Left renal cortex interstitium (tissue), 4 donors: ENCODE measurements around the gene PXMP4. TPM values are rescaled to one million over a fixed set of nuclear protein-coding genes. Genes with fewer than 3 reads are reported as not detected.

ENCODE experiments used
- DNase-seq, 4 donors: peaks; one replicate each; pipeline ENCODE4 v3.0.0-alpha.2; 2013; ENCODE audit warnings: low read depth in 4 of 4, low spot score in 2 of 4, missing footprints in 1 of 4
- polyA plus RNA-seq, 4 donors: library from polyadenylated mRNA; unstranded; fragments of 120-200 nt; gene quantifications; one replicate each; pipeline ENCODE4 v1.2.1, GENCODE V29; 2013; ENCODE audit not compliant: insufficient read length in 4 of 4

Gene PXMP4
- polyA plus RNA-seq, 4 donors = 8.3 to 9.8 (median 9.2) TPM

DNA sequence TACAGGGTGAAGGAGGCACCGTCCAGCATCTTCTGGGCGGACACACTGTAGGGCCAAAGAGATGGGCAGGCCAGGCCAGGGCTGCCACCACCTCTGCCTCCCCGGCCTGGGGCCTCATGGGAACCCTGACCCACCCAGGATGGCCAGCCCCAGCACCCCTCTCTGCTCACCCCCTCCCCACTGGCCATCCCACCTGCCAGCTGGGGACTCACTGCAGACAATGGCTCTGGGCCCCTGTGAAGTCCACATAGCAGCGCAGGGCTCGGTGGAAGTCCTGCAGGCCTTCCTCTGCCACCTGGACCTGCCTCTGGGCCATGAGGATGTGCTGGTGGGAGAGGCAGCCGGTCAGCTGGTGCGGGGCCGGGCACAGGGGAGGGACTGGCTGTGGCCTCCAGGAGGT, 61.6 kb downstream of the PXMP4 start:
- DNase-seq = no peak

DNA sequence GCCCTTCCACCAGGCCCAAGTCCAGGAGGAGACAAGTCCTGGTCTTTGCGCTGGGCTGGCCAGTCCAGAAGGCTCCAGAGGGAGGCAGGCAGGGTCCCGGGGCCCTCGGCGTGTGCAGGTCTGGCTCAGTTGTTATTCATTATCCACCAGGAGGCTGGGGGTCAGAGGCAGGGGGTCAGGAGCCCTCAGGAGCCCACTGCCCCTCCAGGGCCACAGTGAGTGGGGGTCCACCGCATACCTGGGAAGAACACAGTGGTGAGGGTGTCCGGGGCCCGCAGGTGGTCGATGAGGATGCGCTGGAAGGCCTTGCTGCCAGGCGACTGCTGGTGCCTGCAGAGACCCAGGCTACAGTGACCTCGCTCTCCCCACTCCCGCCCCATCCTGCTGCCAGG, 62.4 kb downstream of the PXMP4 start:
- DNase-seq = no peak

DNA sequence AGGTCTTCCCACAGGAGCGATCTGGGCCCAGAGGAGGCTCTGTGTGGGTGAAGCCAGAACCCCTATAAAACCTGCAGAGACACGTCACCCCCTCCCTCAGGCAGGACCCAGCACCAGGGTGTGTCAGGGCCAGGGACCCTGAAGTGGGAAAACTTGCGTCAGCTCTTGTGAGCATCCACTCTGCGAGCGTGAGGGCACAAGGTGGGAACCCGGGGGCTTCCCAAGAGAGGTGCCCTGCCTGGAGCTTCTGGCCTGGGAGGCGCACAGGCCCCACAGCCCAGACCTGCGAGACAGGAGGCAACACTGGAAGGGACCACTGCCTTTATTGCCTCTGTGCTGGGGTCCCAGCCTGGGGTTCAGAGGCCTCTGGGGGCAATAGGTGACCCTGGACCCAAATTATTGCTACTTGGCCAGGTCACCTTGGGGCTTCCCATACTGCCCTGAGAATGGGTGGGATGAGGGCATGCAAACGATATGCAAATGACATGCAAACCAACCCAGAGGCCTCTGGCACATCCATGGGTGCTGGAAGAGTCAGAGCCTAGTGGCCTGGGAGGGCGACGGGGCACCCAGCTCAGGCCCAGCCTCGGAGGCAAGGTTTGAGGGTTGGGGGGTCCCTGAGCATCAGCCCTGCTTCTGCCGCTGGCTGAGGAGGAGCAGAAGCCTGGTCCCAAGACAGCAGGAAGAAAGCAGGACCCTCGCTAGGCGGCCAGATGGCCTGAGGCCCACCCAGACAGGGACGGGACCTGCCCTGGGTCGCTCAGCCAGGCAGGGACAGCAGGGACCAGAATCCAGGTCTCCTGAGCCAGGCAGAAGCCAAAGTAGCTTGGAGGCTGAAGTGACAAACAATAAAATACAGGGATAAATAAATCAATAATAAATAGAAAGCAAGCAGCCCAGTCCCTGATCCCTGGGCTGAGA, 63.1 kb downstream of the PXMP4 start:
- DNase-seq = no peak

DNA sequence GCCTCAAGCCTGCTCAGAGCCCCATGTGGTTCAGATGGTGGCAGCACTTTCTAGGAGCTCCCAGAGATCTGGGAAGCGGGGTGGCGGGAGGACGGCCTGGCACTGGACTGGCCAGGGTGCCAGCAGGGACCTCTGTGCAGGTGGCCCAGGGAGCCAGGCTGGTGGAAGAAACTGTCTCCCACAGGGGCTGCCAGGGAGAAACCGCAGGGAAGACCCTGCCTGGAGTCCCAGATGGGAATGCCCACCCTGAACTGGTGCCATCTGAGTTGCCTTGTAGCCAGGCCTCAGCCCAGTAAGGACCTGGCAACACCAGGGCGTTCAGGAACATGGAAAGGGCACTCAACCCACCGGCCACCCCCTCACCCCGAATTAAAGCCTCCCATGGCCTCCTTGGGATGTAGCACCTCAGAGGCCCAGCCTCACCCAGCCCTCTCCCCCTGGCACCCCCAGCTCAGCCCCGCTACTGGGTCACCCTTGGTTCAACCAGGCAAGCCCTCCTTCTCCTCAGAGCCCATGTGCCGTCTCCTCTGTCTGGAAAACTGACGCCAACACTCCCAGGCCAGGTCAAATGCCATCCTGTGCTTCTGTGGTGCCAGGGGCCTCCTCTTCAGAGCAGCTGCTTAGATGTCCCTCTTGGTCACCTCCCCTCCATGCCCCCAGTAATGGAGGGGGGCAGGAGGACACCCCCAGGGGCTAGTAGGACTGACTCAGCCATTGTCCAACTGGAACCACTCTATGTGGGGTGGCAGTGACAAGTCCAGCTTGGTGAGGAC, 63.9 kb downstream of the PXMP4 start:
- no peak for DNase-seq

DNA sequence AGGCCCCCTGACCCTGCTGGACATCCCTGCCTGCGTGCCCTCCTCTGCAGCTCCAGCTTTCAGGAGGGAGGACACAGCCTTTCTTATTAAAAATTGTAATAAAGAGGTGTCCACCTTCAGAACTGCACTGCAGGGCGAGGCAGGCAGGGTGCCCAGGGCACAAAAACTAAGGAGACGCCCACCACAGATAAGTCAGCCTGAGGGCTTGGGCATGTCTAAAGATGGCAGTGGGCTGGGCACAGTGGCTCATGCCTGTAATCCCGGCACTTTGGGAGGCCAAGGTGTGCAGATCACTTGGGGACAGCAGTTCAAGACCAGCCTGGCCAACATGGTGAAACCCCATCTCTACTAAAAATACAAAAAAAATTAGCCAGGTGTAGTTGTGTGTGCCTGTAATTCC, 64.9 kb downstream of the PXMP4 start:
- DNase-seq = no peak

DNA sequence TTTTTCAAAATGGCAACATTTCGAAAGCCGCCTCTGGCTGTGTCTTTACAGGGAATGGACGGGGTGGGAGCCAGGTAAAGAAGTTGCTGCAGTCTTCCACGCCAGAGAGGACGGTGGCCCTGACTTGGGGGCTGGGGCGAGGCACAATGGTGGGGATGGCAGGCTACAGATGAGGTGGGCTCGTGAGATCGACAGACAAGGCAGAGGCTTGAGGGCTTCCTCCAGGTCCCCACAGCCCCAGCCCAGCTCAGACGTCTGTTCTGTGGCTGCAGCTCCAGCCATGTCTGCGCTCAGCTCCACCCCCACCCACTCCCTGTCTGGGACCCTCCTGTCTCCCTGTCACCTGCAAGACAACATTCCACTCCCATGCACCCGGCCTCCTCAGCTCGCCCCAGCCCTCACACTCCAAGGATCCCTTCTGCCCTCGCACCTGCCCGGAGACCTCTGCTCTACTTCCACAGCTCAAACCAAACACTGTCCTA, 65.4 kb downstream of the PXMP4 start:
- no peak for DNase-seq

DNA sequence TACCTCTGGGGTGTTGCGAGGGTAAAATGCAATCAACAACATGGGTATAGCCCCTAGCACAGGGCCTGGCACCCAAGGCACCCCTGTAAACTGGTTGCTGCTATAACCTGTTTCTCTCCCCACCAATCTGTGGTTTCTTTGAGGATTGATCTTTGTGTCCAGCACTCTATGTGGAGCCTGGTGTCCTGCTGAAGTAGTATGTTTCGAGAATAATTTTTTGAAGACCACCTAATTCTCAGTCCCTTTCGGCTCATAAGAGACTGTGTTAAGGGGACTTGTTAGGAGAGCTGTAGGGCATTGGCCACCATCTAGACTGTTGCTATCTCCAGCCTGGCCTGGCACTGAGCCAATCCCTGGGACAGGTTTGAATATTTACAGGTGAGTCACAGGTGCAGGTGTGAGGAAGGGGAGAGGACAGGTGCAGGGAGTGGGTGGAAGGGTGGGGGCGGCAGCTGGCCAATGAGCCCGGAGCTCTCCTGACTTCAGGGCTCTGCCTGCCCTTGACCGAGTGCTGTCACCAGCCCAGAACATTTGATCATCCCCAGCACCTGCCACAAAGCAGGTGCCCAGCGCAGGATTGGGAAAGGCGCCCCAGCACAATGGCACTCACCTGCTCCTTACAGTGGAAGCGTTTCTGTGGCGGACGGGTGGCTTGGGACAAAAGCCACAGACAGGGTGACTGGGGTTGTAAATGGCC, 66.1 kb downstream of the PXMP4 start:
- DNase-seq = no peak

DNA sequence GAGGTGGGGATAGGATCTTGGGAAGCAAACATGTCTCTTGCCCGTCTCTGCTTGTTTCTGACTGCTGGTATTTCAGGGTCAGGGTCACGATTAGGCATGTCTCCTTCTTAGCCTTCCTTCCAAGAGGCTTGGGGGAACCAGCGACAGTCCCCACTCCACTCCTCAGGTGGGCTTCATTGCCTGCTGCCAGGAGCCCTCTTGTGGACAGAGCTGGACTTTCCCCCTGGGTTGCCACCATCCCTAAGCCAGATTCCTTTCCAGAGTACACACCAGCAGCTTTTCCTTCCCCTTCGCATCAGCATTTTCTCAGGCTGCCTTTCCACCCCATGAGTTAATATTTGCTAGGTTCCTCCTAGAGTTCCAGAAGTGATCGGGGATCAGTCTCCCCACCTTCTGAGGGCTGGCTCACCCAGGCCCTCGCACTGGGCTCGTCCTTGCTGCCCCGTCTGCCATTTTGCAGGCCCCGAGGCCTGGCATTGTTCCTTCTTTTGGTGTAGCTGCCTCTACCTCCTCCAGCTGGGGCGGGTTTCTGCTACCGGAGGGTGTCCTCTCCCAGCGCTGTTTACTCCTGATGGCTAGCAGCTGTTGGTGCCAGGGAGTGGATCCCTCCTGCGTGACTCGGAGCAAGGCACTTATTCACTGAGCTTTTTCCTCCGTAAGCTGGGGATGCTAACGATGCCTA, 66.8 kb downstream of the PXMP4 start:
- no peak for DNase-seq

Other genes starting within 250 kb of the PXMP4 start
- 10 to 100 TPM; 20.6 to 36.3 (median 28.4) TPM for gene CBFA2T2, start 230.2 kb downstream of the PXMP4 start, polyA plus RNA-seq
- under 1 TPM; 0.11 to 0.46 (median 0.44) TPM for gene C20orf144, start 58.0 kb downstream of the PXMP4 start, polyA plus RNA-seq
- under 1 TPM; 0.35 to 0.75 (median 0.55) TPM for gene ACTL10, start 53.4 kb downstream of the PXMP4 start, polyA plus RNA-seq
- 10 to 100 TPM; 15.2 to 23.0 (median 21.0) TPM for gene NECAB3, start 45.9 kb downstream of the PXMP4 start, polyA plus RNA-seq
- gene E2F1, start 33.9 kb downstream of the PXMP4 start, polyA plus RNA-seq = 10 to 100 TPM; 10.5 to 16.1 (median 13.7) TPM
- 1 to 10 TPM; 2.4 to 5.0 (median 3.6) TPM for gene ZNF341, start 11.7 kb upstream of the PXMP4 start, polyA plus RNA-seq
- gene CHMP4B, start 91.0 kb upstream of the PXMP4 start, polyA plus RNA-seq = 100 to 1,000 TPM in 3 of 4 donors, 10 to 100 TPM in 1; 95.2 to 116 (median 108) TPM